Measurements from ENCODE around the gene CCNL2.
"Not testable (repeated sequence)": the region's sequence is repeated elsewhere in the genome, so short reads cannot be mapped to it uniquely, and the experiment has no call there.

CCNL2 gene

DNA sequence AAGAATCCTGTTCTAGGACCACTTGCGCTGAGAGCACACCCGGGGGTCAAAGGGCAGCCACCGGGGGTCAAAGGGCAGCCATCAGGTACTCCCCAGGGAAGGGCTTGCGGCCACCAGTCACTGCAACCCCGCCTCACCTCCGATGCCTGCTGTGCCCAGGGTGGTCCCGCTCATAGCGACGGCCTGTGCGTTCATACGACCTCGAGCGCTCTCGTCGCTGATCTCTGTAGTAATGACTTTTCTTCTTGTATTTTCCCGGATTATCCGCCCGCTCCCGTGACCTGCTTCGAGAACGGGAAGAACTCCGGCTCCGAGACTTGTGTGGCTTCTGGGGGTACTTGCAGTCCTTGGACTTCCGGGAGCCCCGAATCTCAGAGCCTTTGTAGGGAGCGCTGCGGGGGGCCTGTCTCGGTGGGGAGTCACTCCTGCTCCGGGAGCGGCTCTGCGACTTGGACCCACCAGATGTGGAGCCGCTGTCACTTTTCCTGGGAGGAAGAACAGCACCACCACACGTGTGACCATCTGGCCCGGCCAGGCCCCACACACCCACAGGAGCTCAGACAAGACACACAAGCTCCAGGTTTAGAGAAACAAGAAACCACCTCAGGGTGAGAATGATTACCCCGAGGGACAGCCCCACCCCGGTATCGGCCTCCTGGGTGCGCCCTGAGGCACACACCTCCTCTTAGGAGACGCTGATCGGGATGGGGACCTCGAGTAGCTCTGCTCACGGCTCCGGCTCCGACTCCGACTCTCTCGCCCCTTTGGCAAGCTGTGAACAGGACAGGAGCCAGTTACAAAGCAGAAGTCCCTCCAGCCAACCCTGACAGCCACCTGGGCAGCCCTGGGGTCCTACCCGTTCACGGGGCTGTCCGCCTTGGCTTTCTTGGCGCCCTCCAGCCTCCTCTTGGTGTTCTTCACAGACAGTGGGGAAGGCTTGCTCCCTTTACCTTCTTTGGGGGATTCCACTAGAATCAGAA lies 11.7 kb downstream of the CCNL2 start:
- H3K4me1 ChIP-seq (ENCODE audit: insufficient read depth, low read length): no peaks in the 10 kb centered on the region
- no peaks in the 10 kb centered on the region for H3K27me3 ChIP-seq (ENCODE audit: control insufficient read depth in 1 of 2, insufficient read depth in 2 of 2, low read length in 2 of 2)
- H3K36me3 ChIP-seq (ENCODE audit: insufficient read depth, low read length): peaks cover 65% of the 10 kb centered on the region
- H3K9me3 ChIP-seq (ENCODE audit: low read length): no peaks in the 10 kb centered on the region
- no peak overlapping the region for H3K27ac ChIP-seq (ENCODE audit: low read depth, low read length)
- no peak overlapping the region for H3K9ac ChIP-seq (ENCODE audit: low read length)
- H3K4me3 ChIP-seq (ENCODE audit: low read depth in 1 of 2, low read length in 2 of 2): no peak overlapping the region

DNA sequence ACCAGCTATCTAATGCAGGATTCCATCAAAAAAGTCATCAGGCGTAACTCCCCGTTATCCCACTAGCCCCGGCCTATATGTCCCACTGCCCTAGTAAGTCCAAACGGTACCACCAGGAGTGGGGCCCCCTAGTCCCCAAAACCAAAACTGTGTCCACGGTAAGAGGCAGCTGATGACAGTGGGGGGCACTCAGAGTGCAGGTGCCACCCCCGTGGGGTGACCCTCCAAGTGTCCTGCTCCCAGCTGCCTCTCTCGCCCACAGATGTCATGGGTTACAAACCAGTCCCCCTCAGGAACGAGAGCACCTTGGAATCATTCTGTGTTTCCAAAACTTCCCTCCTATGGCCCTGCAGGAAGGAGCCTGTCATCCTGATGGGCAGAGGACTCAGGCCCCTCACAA lies 13.2 kb downstream of the CCNL2 start:
- H3K4me3 ChIP-seq (ENCODE audit: low read depth in 1 of 2, low read length in 2 of 2): no peak overlapping the region
- no peak overlapping the region for H3K9ac ChIP-seq (ENCODE audit: low read length)
- H3K36me3 ChIP-seq (ENCODE audit: insufficient read depth, low read length): peaks cover 58% of the 10 kb centered on the region
- no peak overlapping the region for H3K27ac ChIP-seq (ENCODE audit: low read depth, low read length)
- H3K4me1 ChIP-seq (ENCODE audit: insufficient read depth, low read length): no peaks in the 10 kb centered on the region
- H3K9me3 ChIP-seq (ENCODE audit: low read length): no peaks in the 10 kb centered on the region
- H3K27me3 ChIP-seq (ENCODE audit: control insufficient read depth in 1 of 2, insufficient read depth in 2 of 2, low read length in 2 of 2): no peaks in the 10 kb centered on the region

DNA sequence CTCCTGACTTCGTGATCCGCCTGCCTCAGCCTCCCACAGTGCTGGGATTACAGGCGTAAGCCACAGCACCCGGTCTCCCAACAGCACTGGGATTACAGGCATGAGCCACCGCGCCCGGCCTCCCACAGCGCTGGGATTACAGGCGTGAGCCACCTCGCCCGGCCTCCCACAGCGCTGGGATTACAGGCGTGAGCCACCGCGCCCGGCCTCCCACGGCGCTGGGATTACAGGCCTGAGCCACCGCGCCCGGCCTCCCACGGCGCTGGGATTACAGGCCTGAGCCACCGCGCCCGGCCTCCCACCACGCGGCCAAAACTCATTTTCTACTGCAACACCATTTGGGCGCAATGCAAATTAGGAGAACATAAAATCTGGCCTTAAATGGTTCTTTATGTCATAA lies 13.8 kb downstream of the CCNL2 start:
- H3K9me3 ChIP-seq (ENCODE audit: low read length); H3K27ac ChIP-seq (ENCODE audit: low read depth, low read length); H3K4me1 ChIP-seq (ENCODE audit: insufficient read depth, low read length); H3K27me3 ChIP-seq (ENCODE audit: control insufficient read depth in 1 of 2, insufficient read depth in 2 of 2, low read length in 2 of 2); H3K4me3 ChIP-seq (ENCODE audit: low read depth in 1 of 2, low read length in 2 of 2); H3K9ac ChIP-seq (ENCODE audit: low read length): not testable (repeated sequence)
- H3K36me3 ChIP-seq (ENCODE audit: insufficient read depth, low read length): peaks cover 52% of the 10 kb centered on the region

DNA sequence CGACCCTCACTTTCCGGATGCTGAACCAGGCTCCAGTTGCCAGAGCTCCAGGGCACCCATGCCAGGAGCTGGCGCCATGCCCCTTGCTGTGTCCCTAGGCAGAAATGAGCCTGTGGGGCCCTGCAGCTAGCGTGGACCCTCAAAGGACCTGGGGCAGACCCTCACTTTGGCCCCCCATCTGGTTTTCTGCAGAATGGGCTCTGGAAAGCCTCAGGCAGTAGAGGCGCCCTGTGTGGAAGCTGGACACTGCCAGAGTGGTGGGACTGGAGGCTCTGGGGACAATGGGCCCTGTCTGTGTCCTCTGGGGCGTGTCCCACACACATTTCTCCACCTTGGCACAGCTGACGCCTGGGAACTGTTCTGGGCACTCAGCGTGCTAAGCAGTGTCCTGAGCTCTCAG lies 17.8 kb downstream of the CCNL2 start:
- no peaks in the 10 kb centered on the region for H3K27me3 ChIP-seq (ENCODE audit: control insufficient read depth in 1 of 2, insufficient read depth in 2 of 2, low read length in 2 of 2)
- no peak overlapping the region for H3K9ac ChIP-seq (ENCODE audit: low read length)
- no peaks in the 10 kb centered on the region for H3K9me3 ChIP-seq (ENCODE audit: low read length)
- H3K4me3 ChIP-seq (ENCODE audit: low read depth in 1 of 2, low read length in 2 of 2): no peak overlapping the region
- no peaks in the 10 kb centered on the region for H3K4me1 ChIP-seq (ENCODE audit: insufficient read depth, low read length)
- H3K27ac ChIP-seq (ENCODE audit: low read depth, low read length): no peak overlapping the region
- peaks cover 14% of the 10 kb centered on the region for H3K36me3 ChIP-seq (ENCODE audit: insufficient read depth, low read length)

DNA sequence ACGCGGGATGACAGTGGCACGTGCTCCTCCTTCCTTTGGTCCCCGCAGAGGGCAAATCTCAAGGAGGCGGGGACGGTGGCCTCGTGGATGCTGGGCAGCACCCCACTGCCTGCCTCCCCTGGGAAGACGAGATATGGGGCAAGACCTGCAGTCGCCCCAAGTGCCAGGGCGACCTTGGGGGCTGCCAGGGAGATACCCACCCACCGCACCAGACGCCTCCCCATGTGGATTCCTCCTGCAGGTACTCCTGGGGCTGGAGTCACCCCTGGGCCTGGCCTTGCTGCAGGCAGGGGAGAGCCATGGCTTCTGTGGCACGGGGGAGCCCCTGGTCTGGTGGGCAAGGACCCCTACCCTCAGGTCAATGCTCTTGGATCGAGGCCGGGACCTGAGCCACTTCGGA lies 18.3 kb downstream of the CCNL2 start:
- no peak overlapping the region for H3K9ac ChIP-seq (ENCODE audit: low read length)
- H3K27ac ChIP-seq (ENCODE audit: low read depth, low read length): no peak overlapping the region
- H3K9me3 ChIP-seq (ENCODE audit: low read length): no peaks in the 10 kb centered on the region
- peaks cover 4% of the 10 kb centered on the region for H3K4me1 ChIP-seq (ENCODE audit: insufficient read depth, low read length)
- H3K4me3 ChIP-seq (ENCODE audit: low read depth in 1 of 2, low read length in 2 of 2): no peak overlapping the region
- peaks cover 10% of the 10 kb centered on the region for H3K36me3 ChIP-seq (ENCODE audit: insufficient read depth, low read length)
- H3K27me3 ChIP-seq (ENCODE audit: control insufficient read depth in 1 of 2, insufficient read depth in 2 of 2, low read length in 2 of 2): no peaks in the 10 kb centered on the region

DNA sequence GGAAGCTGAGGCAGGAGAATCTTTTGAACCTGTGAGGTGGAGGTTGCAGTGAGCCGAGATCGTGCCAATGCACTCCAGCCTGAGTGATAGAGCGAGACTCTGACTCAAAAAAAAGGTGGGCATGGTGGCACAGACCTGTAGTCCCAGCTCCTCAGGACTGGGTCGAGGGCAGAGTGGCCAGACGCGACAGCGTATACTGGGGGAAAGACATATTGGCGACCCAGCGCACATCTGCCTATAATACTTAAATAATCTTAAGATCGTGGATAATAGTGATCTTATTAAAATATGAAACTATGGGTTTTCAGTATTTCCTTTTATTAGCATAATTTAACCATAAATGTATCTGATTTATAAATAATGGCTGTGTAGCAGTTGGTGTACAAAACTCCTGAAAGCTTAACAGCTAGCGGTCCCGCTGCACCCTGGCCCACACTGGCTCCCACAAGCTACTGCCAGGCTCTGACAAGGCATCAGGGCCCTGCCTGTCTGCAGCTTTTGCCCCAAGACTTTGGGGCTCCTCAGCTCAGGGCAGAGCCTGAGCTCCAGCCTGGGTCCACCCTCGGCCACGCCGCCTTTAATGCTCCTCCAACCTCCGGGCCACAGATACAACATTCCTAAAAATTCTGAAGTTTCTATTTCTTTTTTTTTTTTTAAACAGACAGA lies 21.5 kb downstream of the CCNL2 start:
- H3K4me1 ChIP-seq (ENCODE audit: insufficient read depth, low read length): peaks cover 13% of the 10 kb centered on the region

DNA sequence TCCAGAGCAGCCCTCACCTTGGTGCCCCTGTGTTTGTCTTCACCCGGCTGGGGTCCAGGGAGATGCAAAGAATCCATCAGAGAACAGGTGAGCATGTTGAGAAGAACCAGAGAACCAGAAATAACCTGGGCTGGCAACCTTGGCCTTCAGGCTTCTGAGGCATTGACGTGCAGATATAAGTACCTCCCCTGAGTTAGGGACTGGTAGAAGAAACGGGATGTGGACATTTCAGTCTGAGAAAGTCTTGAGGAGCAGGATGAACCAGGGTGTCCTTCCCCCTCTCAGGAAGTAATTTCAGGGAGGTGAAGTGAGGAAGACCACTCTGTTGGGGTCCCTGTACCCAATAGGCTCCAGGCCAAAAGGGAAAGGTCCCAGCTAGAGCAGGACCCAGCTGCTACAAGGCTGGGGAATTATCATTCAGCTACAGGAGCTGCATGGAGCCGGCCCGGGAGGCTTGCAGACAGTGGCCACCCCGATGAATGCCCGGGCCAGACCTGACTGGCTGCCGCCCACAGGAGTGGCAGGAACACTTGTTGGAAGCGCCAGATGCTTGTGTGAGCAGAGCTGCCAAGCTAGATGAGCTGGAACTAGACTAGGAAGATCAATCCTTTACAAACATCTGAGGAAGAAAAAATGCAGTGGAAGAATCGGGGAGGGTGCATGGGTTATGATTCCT lies 22.4 kb downstream of the CCNL2 start:
- H3K4me3 ChIP-seq (ENCODE audit: low read depth in 1 of 2, low read length in 2 of 2): no peak overlapping the region
- peaks cover 20% of the 10 kb centered on the region for H3K36me3 ChIP-seq (ENCODE audit: insufficient read depth, low read length)
- H3K27me3 ChIP-seq (ENCODE audit: control insufficient read depth in 1 of 2, insufficient read depth in 2 of 2, low read length in 2 of 2): no peaks in the 10 kb centered on the region
- no peak overlapping the region for H3K9ac ChIP-seq (ENCODE audit: low read length)
- H3K27ac ChIP-seq (ENCODE audit: low read depth, low read length): no peak overlapping the region
- H3K4me1 ChIP-seq (ENCODE audit: insufficient read depth, low read length): peaks cover 19% of the 10 kb centered on the region
- H3K9me3 ChIP-seq (ENCODE audit: low read length): no peaks in the 10 kb centered on the region

More for the DNA sequence above, 21.5 kb downstream of the CCNL2 start:
- no peaks in the 10 kb centered on the region for H3K9me3 ChIP-seq (ENCODE audit: low read length)
- no peak overlapping the region for H3K9ac ChIP-seq (ENCODE audit: low read length)
- H3K36me3 ChIP-seq (ENCODE audit: insufficient read depth, low read length): peaks cover 20% of the 10 kb centered on the region
- no peak overlapping the region for H3K27ac ChIP-seq (ENCODE audit: low read depth, low read length)
- no peaks in the 10 kb centered on the region for H3K27me3 ChIP-seq (ENCODE audit: control insufficient read depth in 1 of 2, insufficient read depth in 2 of 2, low read length in 2 of 2)
- no peak overlapping the region for H3K4me3 ChIP-seq (ENCODE audit: low read depth in 1 of 2, low read length in 2 of 2)

DNA sequence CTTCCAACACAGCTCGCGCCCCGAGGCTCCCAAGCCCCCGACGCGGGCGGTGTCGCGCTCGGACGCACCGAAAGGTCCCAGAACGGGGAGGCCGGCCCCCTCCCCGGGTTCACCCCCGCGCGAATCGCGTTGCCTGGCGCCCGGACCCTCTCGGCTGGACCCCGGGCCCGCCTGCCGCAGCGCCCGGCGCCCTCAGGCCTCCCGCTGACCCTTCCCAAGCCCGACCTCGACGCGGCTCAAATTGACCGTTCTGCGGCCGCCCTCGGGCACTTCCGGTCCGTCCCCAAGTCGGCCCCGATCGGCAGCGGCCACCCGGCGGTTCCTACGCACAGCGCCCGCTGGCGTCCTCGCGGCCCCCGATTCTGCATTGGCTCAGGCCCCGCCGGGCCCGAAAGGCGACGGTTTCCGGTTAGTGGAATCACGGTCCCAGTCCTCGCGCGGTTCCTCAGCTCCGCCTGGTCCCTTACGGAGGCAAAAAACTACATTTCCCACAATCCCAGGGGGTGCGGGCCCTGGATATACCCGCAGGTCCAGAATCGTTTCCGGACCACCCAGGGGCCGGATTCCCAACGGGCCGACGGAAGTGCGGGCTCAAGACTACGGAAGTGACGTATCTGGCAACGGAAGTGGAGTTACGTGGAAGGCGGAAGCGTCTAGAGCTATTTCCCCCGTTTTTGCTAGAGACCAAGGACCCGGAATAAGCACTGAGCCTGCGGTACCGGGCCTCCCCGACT lies 24.0 kb downstream of the CCNL2 start, which contains the start of gene AURKAIP1:
Gene AURKAIP1 (minus strand): TSS at position 279 of the 734 bp plus-strand sequence. CDS start 451 bp downstream, outside the sequence.
- Histone ChIP-seq H3K4me3 (ENCODE audit: low read depth in 1 of 2, low read length in 2 of 2) (peak within 1 kb of the TSS; percentile 71 to 76), H3K27ac (ENCODE audit: low read depth, low read length) (peak within 1 kb of the TSS; percentile 98), H3K9me3 (ENCODE audit: low read length) (no peaks in the 10 kb centered on the region), H3K9ac (ENCODE audit: low read length) (peak within 1 kb of the TSS; percentile 53), H3K4me1 (ENCODE audit: insufficient read depth, low read length) (peaks cover 23% of the 10 kb centered on the region), H3K36me3 (ENCODE audit: insufficient read depth, low read length) (peaks cover 14% of the 10 kb centered on the region), H3K27me3 (ENCODE audit: control insufficient read depth in 1 of 2, insufficient read depth in 2 of 2, low read length in 2 of 2) (no peaks in the 10 kb centered on the region)

DNA sequence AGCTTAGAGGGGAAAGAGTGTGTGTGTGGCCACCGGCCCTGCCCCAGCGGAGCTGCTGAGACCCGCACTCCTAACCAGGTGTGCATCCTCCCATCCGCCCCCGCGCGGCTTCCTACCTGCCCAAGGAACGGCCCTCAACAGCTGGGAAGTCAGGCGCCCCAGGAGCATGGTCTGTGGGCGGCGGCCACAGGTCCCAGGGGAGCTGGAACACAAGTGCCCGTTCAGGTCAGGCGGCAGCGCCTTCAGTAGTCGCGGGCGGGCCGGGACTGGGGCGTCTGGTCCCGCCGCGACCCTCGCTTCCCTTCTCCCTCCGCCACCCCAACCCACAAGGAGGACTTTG lies 24.6 kb downstream of the CCNL2 start:
- Histone ChIP-seq H3K36me3 (ENCODE audit: insufficient read depth, low read length) (peaks cover 14% of the 10 kb centered on the region), H3K4me3 (ENCODE audit: low read depth in 1 of 2, low read length in 2 of 2) (peak overlapping the region; percentile 71 to 76), H3K27ac (ENCODE audit: low read depth, low read length) (peak overlapping the region; percentile 98), H3K27me3 (ENCODE audit: control insufficient read depth in 1 of 2, insufficient read depth in 2 of 2, low read length in 2 of 2) (no peaks in the 10 kb centered on the region), H3K9me3 (ENCODE audit: low read length) (no peaks in the 10 kb centered on the region), H3K4me1 (ENCODE audit: insufficient read depth, low read length) (peaks cover 23% of the 10 kb centered on the region), H3K9ac (ENCODE audit: low read length) (peak overlapping the region; percentile 53)

DNA sequence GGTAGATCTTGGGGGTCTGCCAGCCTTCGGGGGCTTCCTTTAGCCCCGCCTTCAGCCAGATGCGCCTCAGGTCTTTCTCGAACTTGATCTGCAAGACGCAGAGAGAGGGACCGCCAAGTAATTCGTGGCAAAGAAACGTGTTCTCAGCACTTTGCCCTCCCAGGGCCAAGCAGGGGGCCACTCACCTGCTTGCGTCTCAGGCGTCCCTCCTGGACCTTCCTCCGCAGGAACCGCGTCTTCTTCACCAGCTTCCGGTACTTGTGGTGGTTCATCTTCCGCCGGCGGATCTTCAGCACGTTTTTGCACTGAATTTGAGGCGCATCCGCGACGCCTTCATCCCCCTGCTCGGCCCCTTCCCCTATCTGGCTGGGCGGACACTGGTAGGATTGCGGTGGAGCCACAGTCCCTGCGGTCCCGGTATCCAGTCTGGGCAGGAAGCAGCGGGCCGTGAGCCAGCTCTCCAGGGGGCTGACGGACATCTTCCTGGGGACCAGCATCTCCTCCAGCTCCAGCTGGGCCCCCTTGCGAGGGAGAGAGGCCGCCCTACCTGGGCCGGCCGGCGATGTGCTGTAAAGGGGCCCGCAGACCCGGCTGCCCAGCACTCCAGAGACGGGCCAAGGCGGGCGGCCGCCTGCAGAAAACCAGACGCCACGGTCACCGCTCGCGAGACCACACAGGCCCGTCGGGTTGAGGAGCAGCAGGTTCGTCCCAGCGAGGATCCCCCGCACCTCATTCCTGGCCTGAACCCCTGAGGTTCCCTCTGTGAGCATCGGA lies 25.1 kb downstream of the CCNL2 start:
- H3K27me3 ChIP-seq (ENCODE audit: control insufficient read depth in 1 of 2, insufficient read depth in 2 of 2, low read length in 2 of 2): no peaks in the 10 kb centered on the region
- no peaks in the 10 kb centered on the region for H3K9me3 ChIP-seq (ENCODE audit: low read length)
- peaks cover 14% of the 10 kb centered on the region for H3K36me3 ChIP-seq (ENCODE audit: insufficient read depth, low read length)
- no peak overlapping the region for H3K27ac ChIP-seq (ENCODE audit: low read depth, low read length)
- H3K4me3 ChIP-seq (ENCODE audit: low read depth in 1 of 2, low read length in 2 of 2): peak overlapping the region; percentile 71 to 76
- peaks cover 23% of the 10 kb centered on the region for H3K4me1 ChIP-seq (ENCODE audit: insufficient read depth, low read length)
- peak overlapping the region; percentile 53 for H3K9ac ChIP-seq (ENCODE audit: low read length)
